HG03039 (cell line): Measurements from ENCODE around the gene SATB2.

ENCODE experiments used
- ATAC-seq: cut with Tn5 transposase; IDR thresholded peaks from one replicate; pipeline ENCODE4 v1.9.1; 2021; ENCODE audit warnings: mild to moderate bottlenecking, moderate library complexity; ENCODE audit not compliant: unreplicated experiment

Gene SATB2

GRCh38 chr2:199452991-199453379 lies 4.8 kb downstream of the SATB2 start:
- no peak for ATAC-seq

GRCh38 chr2:199452260-199452990 lies 5.3 kb downstream of the SATB2 start:
- ATAC-seq = no peak

GRCh38 chr2:199449956-199450355 lies 7.8 kb downstream of the SATB2 start:
- no peak for ATAC-seq

- ATAC-seq = no peak
Observed at GRCh38 chr2:199449455-199449854, 8.3 kb downstream of the SATB2 start.

GRCh38 chr2:199446996-199447576 lies 10.7 kb downstream of the SATB2 start:
- no peak for ATAC-seq

- no peak for ATAC-seq
Observed at GRCh38 chr2:199444749-199445148, 13.0 kb downstream of the SATB2 start.

GRCh38 chr2:199443589-199444130 lies 14.1 kb downstream of the SATB2 start:
- ATAC-seq = no peak

- ATAC-seq = no peak
Observed at GRCh38 chr2:199442173-199442572, 15.6 kb downstream of the SATB2 start.

- ATAC-seq = no peak
Observed at GRCh38 chr2:199441759-199442158, 16.0 kb downstream of the SATB2 start.

- ATAC-seq = no peak
Observed at GRCh38 chr2:199440118-199440517, 17.6 kb downstream of the SATB2 start.

GRCh38 chr2:199439542-199439941 lies 18.2 kb downstream of the SATB2 start:
- no peak for ATAC-seq

GRCh38 chr2:199439066-199439465 lies 18.7 kb downstream of the SATB2 start:
- no peak for ATAC-seq

- no peak for ATAC-seq
Observed at GRCh38 chr2:199434555-199434954, 23.2 kb downstream of the SATB2 start.

- ATAC-seq = no peak
Observed at GRCh38 chr2:199433204-199433832, 24.4 kb downstream of the SATB2 start.

GRCh38 chr2:199431746-199432213 lies 26.0 kb downstream of the SATB2 start:
- ATAC-seq = no peak

GRCh38 chr2:199430214-199430613 lies 27.5 kb downstream of the SATB2 start:
- ATAC-seq = no peak

GRCh38 chr2:199428291-199428690 lies 29.4 kb downstream of the SATB2 start:
- no peak for ATAC-seq

GRCh38 chr2:199424160-199424559 lies 33.6 kb downstream of the SATB2 start:
- ATAC-seq = no peak

GRCh38 chr2:199419428-199419827 lies 38.3 kb downstream of the SATB2 start:
- ATAC-seq = no peak

GRCh38 chr2:199414465-199414864 lies 43.3 kb downstream of the SATB2 start:
- no peak for ATAC-seq

- ATAC-seq = no peak
Observed at GRCh38 chr2:199414001-199414400, 43.7 kb downstream of the SATB2 start.
